Inferior parietal cortex (tissue), 1 donor: ENCODE results near the gene BRAF.
"Not testable (repeated sequence)": the region's sequence is repeated elsewhere in the genome, so short reads cannot be mapped to it uniquely, and the experiment has no call there.

ENCODE experiments used
- DNase-seq: peaks from one replicate; pipeline ENCODE4 v3.0.0-alpha.2; 2016; ENCODE audit errors: extremely low spot score

Gene BRAF

DNA sequence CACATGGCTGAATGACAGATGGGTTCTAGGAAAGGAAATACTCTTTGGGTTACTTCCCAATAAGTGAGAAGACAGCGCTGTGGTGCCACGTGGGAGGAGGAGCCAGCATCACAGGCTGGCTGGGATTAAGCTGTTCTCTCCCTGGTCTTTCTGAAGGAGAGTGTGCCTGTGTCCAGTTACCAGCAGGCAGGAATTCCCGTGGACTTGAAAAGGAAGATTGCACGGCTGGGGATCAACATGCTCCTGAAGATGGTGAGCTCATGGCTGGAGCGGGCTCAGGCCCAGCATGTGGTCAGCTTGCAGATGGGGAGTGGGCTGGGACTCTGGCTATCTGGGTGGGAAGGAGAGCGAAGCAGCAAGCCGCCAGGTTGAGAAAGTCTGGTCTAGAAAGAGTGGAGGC is 243.8 kb downstream of the BRAF start:
- no peak for DNase-seq

DNA sequence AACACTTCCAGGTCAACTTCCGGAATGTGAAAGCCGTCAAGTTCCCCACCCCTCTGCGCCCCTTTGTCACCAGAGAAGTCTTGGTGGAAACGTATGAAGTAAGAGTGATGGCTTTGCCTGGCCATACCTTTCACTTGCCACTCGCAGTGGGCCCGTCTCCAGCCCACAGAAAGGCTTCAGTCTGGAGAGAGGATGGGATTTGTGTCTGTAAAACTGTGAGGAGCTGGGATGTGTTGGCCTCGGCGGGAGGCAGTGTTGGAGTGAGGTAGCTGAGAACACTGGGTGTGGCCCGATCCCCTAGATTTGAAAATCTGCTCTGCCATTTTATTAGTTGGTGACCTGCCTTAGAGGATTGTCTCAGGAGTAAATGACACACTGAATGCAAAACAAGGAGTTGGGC is 245.5 kb downstream of the BRAF start:
- no peak for DNase-seq

- DNase-seq = no peak
These were observed 246.0 kb downstream of the BRAF start for GRCh38 chr7:140678816-140679130.

DNA sequence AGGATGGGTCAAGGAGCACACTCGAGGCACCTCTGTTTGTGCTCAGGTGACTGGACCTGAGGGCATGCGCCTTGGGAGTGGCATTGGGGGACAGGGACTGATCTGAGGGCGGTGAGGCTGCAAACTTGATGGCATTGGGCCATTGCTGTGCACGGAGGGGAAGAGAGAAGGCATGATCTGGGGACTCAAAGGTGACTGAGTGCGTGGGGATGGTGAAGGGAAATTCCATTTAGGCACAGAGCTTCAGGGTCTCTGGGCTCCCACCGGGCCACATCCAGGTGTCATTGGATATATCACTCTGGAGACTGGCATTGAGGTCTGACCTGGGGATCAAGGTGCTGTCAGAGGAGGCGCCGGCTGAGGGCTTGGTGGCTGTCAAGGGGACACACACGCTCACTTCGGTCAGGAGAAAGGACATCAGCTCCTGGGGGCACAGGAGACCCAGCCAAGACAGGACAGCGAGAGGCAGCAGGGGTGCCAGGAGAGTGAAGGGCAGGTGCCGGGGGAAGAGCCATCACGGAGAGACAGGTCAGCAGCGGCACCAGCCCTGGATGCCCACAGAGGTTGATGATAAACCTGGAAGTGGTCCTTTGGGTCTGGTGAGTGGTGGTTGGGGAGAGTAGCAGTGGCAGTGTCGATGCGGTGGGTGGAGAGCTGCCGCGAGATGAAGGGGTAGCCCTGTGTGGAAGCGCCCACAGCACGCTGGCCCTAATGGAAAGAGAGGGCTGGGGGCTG is 246.5 kb downstream of the BRAF start:
- no peak for DNase-seq

GRCh38 chr7:140677496-140677895 is 247.2 kb downstream of the BRAF start:
- no peak for DNase-seq

DNA sequence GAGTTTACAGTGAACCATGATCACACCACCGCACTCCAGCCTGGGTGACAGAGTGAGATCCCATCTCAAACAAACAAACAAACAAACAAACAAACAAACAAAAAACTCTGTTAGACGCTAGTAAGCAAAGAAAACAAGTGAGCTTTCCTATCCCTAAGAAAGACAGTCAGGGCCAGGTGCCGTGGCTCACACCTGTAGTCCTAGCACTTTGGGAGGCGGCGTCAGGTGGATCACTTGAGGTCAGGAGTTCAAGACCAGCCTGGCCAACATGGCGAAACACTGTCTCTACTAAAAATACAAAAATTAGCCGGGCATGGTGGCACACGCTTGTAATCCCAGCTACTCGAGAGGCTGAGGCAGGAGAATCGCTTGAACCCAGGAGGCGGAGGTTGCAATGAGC is 247.8 kb downstream of the BRAF start:
- not testable (repeated sequence) for DNase-seq

DNA sequence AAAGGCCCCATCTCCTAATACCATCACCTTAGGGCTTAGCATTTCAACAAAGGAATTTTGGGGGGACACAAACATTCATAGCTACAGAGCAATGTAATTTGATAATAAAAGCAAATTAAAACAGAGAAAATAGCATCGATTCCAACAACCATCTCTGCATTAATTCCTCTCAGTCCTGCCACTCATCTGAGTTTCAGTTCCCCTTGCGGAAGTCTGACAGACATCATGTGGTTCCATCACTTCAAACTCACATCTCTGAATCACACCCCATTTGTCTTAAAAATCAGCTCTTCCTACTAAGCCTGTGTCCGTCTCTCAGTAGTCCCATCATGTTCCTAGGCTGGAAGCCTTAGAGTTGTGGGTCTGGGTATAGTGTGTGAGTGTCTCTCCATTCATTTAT is 248.4 kb downstream of the BRAF start:
- no peak for DNase-seq

GRCh38 chr7:140675726-140676125 is 249.0 kb downstream of the BRAF start:
- DNase-seq = no peak

GRCh38 chr7:140674899-140675701 is 249.6 kb downstream of the BRAF start:
- peak; percentile 80 for DNase-seq

DNA sequence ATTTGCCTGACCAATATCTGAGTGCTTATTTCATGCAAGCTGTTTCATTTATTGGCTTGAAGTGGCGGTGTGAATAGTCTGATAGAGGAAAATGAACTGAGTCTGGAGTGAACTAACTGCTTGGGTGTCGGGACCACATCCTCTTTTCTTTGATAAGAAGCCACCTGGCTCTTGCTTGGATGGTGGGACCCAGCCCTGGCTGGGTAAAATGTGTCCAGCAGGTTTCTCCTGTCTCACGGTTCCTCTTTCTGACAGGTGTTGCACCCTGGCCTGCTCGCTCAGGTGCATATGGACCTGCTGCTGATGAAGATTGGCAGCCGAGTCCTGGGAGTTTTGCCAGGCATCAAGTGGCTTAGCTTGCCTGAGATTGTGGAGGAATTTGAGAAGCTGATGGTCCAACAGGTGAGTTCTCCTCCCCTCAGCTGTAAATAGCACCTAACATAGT is 250.4 kb downstream of the BRAF start:
- DNase-seq = no peak

DNA sequence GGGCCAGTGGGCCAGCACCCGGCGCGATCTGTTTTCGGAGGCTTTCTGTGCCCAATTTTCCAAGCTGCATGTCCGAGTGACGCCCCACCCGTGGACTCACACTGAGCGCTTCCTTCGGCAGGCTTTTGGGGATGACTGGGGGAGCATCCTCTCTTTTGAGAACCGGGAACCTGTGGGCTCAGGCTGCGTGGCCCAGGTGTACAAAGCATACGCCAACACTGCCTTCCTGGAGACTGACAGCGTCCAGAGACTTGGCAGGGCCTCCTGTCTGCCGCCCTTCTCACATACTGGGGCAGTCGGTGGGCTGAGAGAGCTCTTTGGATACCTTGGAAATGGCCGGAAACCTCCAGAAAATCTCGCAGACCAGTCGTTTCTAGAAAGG is 251.0 kb downstream of the BRAF start:
- peak; percentile 22 for DNase-seq

DNA sequence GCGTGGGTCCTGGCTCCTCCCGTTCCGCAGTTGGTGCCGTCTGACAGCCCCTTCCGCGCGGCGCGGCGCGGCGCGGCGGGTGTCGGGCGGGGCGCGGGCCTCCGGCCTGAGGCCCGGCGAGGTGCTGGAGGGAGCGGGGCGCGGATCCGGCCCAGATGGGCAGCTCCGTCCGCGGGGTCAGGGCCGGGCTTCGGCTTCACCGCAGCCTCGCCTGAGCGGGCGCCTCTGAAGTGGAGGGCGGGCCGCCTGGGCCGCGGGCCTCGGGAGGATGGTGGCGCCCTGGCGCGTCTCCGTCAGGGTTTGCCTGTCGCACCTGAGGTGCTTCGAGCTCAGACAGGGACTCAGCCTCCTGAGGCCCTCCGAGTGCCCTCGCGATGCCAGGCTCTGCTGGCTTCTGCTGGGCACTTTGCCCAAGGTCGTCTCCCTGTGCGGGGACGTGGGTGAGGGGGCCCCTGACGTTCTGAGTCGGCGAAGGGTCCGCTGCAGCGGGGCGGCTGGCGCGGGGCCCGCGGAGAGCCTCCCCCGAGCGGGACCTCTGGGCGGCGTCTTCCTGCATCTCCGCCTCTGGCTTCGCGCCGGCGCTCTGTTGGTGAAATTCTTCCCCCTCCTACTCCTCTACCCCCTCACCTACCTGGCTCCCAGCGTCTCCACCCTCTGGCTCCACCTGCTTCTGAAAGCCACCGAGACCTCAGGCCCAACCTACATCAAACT is 251.5 kb downstream of the BRAF start:
- DNase-seq = no peak

- DNase-seq = no peak
These were observed 252.2 kb downstream of the BRAF start, which contains the start of gene ADCK2 for GRCh38 chr7:140672382-140673062. Gene ADCK2 (plus strand): TSS chr7:140672945. CDS start chr7:140673331, 386 bp downstream.

- DNase-seq = no peak
These were observed 252.8 kb downstream of the BRAF start for GRCh38 chr7:140671966-140672365.

- no peak for DNase-seq
These were observed 254.3 kb downstream of the BRAF start for GRCh38 chr7:140670343-140670935.

GRCh38 chr7:140669862-140670261 is 254.9 kb downstream of the BRAF start:
- not testable (repeated sequence) for DNase-seq

DNA sequence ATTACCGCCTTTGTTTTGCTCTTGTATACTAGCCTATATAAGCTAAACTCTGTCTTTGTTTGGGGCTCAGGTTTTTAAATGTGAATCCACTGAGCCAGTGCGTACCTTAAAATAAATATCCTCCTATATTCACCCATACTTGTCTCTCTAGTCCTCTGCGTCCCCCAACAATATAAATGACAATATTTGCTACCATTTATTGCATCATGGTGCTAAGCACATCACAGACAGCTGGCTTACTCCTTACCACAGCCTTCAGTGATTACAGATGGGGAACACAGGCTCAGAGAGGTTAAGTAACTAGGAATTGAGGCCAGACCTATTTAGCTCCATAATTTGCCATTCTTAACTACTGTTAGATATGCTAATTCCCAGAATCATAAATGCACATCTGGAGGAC is 255.4 kb downstream of the BRAF start:
- DNase-seq = no peak
